IPS-15b (cell line): ENCODE measurements around the gene SEBOX.

Source experiments
- H3K27me3 ChIP-seq: one replicate; pipeline ENCODE4 v1.6.1; 2013; ENCODE audit warnings: low read length; ENCODE audit not compliant: control insufficient read depth, insufficient read depth
- H3K36me3 ChIP-seq: one replicate; pipeline ENCODE4 v1.6.1; 2013; ENCODE audit warnings: low read length; ENCODE audit not compliant: control insufficient read depth, insufficient read depth
- H3K4me1 ChIP-seq: one replicate; pipeline ENCODE4 v1.6.1; 2013; ENCODE audit warnings: mild to moderate bottlenecking, low read length; ENCODE audit not compliant: control insufficient read depth, insufficient read depth
- H3K4me3 ChIP-seq: one replicate; pipeline ENCODE4 v1.5.1; 2013; ENCODE audit warnings: low read depth, low read length
- H3K9ac ChIP-seq: one replicate; pipeline ENCODE4 v1.6.1; 2013; ENCODE audit warnings: low read depth, mild to moderate bottlenecking, low read length
- H3K9me3 ChIP-seq: one replicate; pipeline ENCODE4 v1.6.1; 2013; ENCODE audit warnings: mild to moderate bottlenecking, low read length; ENCODE audit not compliant: control insufficient read depth, insufficient read depth

Gene SEBOX

DNA sequence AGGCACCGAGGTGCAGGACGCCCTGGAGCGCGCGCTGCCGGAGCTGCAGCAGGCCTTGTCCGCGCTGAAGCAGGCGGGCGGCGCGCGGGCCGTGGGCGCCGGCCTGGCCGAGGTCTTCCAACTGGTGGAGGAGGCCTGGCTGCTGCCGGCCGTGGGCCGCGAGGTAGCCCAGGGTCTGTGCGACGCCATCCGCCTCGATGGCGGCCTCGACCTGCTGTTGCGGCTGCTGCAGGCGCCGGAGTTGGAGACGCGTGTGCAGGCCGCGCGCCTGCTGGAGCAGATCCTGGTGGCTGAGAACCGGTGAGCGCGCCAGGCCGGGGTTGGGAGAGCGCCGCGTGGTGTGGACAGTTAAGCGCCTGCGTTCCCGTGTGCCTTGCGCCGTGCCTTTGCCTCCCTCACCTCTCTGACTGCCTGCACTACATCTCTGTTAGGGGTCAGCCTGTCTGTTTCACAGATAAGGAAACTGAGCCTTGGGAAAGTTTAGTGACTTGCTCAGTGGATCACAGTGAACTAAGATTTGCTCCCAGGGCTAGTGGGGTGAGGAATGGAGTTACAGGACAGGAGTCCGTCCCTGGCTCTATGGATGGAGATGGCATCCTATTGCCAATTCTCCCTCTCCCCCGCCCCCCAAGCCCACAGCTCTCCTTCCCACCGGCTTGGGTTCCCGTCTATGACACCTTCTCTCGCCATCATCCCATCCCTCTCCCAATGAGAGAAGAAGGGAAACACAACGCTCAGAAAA lies 7.4 kb upstream of the SEBOX start:
- H3K4me3 ChIP-seq = peak overlapping the region; percentile 85
- no peak overlapping the region for H3K9ac ChIP-seq
- peaks cover 10% of the 10 kb centered on the region for H3K4me1 ChIP-seq
- H3K9me3 ChIP-seq = no peaks in the 10 kb centered on the region
- H3K27me3 ChIP-seq = peaks cover 37% of the 10 kb centered on the region
- no peaks in the 10 kb centered on the region for H3K36me3 ChIP-seq

DNA sequence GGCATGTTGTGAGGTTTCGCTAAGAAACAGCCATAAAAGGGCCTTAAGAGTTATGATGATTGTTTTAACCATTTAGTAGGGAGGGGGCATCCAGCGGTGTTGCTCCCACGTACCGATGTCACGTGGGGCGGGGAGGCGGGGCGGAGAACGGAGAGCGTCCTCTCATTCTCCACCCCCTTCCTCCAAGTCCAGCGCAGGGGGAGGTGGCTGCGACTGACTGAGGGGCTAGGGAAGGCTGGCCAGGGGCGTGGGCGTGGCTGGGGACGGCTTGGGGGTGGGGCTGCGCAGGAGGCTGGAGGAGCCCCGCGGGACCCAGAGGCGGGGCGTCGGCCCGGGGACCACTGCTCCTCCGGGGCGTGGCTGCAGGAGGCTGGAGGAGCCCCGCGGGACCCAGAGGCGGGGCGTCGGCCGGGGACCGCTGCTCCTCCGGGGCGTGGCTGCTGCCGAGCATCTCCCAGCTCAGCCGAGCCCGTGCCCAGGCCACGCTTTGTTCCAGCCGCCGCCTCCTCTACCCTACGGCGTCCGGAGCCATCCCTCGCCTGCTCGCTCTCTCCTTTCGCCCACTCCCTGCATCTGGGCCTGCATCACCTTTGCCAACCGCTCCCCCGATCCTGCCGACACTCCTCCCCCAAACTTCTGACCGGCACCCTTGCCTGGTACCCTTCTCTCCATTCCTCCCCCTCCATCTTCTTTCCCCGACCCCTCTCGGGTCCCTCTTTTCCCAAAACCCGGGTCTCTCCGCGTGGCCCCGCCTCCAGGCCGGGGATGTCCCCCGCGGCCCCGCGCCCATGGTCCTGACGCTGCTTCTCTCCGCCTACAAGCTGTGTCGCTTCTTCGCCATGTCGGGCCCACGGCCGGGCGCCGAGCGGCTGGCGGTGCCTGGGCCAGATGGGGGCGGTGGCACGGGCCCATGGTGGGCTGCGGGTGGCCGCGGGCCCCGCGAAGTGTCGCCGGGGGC lies 6.5 kb upstream of the SEBOX start, which contains the start of gene SARM1:
Gene SARM1, plus strand, starts transcription at position 450 of the 958 bp plus-strand sequence. Its CDS starts 339 bp downstream, at position 789.
- no peaks in the 10 kb centered on the region for H3K36me3 ChIP-seq
- H3K9me3 ChIP-seq = no peaks in the 10 kb centered on the region
- peaks cover 32% of the 10 kb centered on the region for H3K27me3 ChIP-seq
- peaks cover 10% of the 10 kb centered on the region for H3K4me1 ChIP-seq
- no peak within 1 kb of the TSS for H3K9ac ChIP-seq
- H3K4me3 ChIP-seq = peak within 1 kb of the TSS; percentile 85

DNA sequence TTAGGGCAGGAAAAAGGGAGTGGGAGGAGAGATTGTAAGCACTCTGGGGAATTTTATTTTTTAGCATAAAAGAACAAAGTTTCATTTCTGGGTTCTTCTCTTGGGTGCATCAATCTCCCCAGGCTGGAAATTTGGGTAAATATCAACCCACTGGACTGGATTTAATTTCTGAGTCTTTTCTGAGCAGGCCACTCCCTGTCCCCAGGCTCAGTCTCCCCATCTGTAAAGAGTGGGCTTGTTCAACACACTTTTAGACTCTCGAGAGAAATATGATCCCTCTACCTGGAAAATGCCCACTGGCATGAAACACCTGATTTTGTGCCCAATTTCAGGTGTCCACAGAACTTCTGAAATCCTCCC lies 5.7 kb upstream of the SEBOX start:
- peaks cover 10% of the 10 kb centered on the region for H3K4me1 ChIP-seq
- H3K9ac ChIP-seq = no peak overlapping the region
- no peaks in the 10 kb centered on the region for H3K36me3 ChIP-seq
- peak overlapping the region; percentile 39 for H3K4me3 ChIP-seq
- no peaks in the 10 kb centered on the region for H3K9me3 ChIP-seq
- peaks cover 30% of the 10 kb centered on the region for H3K27me3 ChIP-seq

DNA sequence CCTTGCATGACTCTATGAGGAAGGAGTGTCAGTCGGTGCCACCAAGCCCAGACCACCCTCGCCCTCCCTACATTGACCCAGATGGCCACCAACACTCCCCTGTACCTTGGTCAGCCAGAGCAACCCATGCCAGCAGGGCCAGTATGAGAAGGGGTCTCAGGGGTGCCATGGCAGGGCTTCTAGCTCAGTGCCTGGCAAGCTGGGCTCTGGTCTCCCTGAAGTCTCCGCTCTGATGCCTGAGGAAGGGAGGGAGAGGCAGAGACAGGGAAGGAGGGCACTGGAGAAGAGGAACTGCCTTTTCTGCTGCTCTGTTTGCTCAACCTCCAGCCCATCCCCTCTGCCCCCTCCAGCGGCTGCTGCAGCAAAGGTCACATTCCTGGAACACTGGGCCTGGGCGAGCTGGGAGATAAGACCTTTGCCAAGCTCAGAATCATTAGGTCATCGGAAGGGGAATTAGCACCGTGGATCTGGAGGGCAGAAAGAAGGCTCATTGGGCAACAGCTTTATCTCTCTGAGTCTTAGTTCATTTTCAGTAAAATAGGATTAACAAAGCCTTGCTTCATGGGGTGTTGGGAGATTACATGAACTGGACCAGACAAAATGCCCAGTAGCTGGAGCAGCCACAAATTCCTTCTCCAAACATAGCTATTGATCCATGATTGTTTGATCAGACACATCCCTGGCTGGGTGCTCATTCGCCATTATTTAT lies 5.2 kb upstream of the SEBOX start, which contains the start of gene VTN:
Gene VTN, minus strand, starts transcription at position 273 of the 709 bp plus-strand sequence. Its CDS starts 104 bp downstream, at position 169.
- Histone ChIP-seq H3K9me3 (no peaks in the 10 kb centered on the region), H3K36me3 (no peaks in the 10 kb centered on the region), H3K4me3 (peak within 1 kb of the TSS; percentile 39), H3K27me3 (peaks cover 30% of the 10 kb centered on the region), H3K9ac (no peak within 1 kb of the TSS), H3K4me1 (peaks cover 10% of the 10 kb centered on the region)

DNA sequence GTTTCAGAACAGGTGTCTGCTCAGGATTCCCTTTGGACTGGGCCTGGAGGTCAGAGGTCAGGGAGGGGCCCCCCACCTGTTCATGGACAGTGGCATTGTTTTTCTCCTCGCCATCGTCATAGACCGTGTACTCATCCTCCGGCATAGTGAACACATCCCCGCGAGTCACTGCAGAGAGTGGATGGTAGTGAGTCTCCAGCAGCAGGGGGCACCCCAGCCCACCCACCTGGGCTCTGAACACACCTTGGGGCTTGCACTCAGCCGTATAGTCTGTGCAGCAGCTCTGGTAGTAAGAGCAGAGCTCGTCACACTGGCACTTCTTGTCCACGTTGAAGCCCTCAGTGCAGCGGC lies 4.7 kb upstream of the SEBOX start:
- H3K27me3 ChIP-seq = peaks cover 25% of the 10 kb centered on the region
- H3K4me3 ChIP-seq = no peak overlapping the region
- H3K9ac ChIP-seq = no peak overlapping the region

DNA sequence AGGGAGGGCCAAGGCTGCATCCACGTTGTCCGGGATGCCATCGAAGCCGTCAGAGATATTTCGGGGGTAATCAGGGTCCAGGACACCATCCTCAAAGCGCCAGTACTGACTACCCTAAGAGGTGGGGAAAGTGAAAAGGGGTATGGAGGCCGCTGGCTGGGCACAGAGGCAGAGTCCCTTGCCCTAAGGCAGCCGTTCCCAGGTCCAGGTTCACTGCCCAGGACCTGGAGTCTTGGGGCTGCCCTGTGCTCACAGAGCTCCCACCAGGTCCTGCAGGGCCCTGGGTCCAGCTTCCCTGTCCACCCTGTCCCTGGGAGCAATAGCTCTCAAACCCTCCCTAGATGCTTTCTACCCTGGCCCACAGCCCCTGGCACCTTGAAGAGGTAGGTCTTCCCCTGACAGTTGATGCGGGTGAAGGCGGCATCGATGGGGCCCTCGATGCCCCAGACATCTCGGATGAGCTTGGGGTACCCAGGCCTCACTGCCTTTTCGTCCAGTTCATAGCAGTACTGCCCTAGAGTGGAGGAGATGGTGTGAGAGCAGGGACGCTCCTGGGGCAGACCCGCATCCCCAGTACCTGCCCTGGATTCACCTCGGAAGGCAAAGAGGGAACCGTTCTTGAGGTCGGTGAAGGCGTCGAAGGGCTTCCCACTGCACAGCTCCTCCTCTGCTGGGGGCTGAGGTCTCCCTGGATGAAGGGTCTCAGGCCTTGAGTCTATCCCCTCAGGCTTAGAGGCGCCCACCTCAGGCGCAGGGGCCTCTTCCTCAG lies 4.1 kb upstream of the SEBOX start:
- H3K27me3 ChIP-seq = peaks cover 19% of the 10 kb centered on the region
- no peak overlapping the region for H3K4me3 ChIP-seq
- no peak overlapping the region for H3K9ac ChIP-seq
- peaks cover 10% of the 10 kb centered on the region for H3K4me1 ChIP-seq
- no peaks in the 10 kb centered on the region for H3K9me3 ChIP-seq
- H3K36me3 ChIP-seq = no peaks in the 10 kb centered on the region

More for the DNA sequence above, 4.7 kb upstream of the SEBOX start:
- no peaks in the 10 kb centered on the region for H3K36me3 ChIP-seq
- H3K4me1 ChIP-seq = peaks cover 10% of the 10 kb centered on the region
- no peaks in the 10 kb centered on the region for H3K9me3 ChIP-seq

DNA sequence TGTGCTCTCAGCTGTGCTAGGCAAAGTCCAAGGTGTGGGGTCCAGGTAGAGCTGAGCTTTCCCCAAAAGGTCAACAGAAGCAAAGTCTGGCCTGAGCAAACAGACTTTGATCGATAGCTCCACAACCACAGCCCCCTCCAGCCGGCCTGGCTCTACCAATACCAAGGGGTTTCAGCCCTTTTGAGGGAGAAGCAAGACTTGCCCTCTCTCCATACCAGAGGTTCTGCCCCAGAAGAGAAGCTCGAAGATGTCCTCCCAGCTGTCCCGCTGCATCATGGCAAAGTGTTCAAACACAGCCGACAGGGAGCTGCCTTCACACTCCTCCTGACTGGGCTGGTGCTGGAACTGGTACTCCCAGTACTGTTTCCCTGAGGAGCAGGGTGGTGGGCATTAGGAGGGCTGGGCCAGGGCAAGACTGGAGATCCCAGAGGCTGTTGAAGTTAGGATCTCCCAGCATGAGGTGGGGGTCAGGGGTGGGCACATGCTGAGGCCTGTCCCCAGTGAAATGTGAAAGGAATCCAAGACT lies 3.4 kb upstream of the SEBOX start:
- Histone ChIP-seq H3K9ac (no peak overlapping the region), H3K4me1 (peaks cover 10% of the 10 kb centered on the region), H3K36me3 (peaks cover 3% of the 10 kb centered on the region), H3K4me3 (no peak overlapping the region), H3K9me3 (no peaks in the 10 kb centered on the region), H3K27me3 (peaks cover 15% of the 10 kb centered on the region)

DNA sequence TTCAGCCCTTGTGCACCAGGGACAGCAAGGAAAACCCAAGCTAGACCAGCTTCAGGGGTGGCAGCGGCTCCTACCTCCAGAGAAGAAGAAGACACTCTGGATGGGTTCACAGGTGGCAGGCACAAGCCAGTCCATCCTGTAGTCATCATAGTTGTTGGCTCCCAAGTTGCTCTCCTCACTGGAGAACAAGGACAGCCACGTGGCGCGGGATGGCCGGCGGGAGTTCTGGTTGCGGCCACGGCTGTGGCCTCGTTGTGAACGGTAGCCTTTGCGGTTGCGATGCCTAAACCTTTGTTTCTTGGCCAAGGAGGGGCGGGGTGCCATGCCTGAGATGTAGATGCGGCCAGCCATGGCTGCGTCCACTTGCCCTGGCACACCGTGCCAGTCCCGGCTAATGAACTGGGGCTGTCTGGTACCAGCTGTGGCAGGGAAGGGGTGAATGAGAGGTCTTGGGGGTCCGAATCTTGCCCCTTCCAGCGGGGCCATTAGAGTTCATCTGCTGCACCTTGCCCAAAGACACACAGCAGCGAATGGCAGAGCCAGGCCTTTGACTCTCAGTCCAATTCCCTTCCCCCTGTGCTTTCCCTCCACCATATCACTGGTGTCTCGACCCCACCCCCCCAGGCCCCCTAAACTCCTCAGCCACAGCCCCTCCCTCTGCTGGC lies 2.8 kb upstream of the SEBOX start:
- no peak overlapping the region for H3K4me3 ChIP-seq
- H3K27me3 ChIP-seq = peaks cover 9% of the 10 kb centered on the region
- H3K36me3 ChIP-seq = peaks cover 3% of the 10 kb centered on the region
- H3K9me3 ChIP-seq = no peaks in the 10 kb centered on the region
- no peak overlapping the region for H3K9ac ChIP-seq
- H3K4me1 ChIP-seq = peaks cover 10% of the 10 kb centered on the region

DNA sequence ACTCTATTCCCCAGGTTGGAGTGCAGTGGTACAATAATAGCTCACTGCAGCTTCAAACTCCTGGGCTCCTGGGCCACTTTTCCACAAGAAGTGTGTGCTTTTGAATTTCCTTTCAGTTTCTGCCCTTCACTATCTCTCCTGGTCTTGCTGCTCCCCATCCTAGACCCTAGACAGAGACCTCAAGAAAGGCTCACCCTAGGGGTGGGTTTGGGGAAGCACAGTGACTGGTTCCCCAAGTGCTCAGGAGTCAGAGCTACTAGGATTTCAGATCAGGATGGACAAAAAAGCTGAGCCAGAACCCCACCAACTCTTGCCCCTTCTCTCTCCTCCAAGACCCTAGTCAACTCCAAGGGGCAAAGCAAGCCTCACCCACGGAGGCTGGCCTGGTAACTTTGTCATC lies 1.6 kb upstream of the SEBOX start:
- H3K4me1 ChIP-seq = peaks cover 10% of the 10 kb centered on the region
- H3K9ac ChIP-seq = no peak overlapping the region
- no peaks in the 10 kb centered on the region for H3K9me3 ChIP-seq
- H3K36me3 ChIP-seq = peaks cover 3% of the 10 kb centered on the region
- H3K4me3 ChIP-seq = no peak overlapping the region
- peaks cover under 1% of the 10 kb centered on the region for H3K27me3 ChIP-seq

DNA sequence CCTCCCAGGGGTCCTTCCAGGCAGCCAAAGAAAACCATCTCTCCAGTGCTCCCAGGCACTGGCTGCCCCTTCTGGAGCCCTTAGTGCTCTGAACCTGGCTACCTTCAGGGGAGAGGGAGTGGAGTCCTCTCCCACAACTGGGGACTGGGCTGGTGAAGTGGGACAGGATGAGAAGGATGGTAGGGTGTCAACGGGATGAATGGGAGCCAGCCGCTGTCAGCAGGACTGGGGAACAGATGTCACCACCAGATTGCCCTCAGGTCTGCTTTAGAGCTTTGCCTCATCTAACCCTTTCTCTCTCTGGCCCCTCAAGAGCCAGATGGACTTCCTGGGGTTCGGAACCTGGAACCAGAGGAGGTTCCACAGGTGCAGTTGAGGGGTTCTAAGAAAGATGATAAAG lies 488 bp upstream of the SEBOX start:
- H3K9ac ChIP-seq = no peak overlapping the region
- H3K4me3 ChIP-seq = no peak overlapping the region
- peaks cover 4% of the 10 kb centered on the region for H3K4me1 ChIP-seq
- H3K27me3 ChIP-seq = no peaks in the 10 kb centered on the region
- H3K9me3 ChIP-seq = no peaks in the 10 kb centered on the region
- peaks cover 9% of the 10 kb centered on the region for H3K36me3 ChIP-seq
